GM19328 (cell line): ENCODE results near the gene CSNK1G1.
"Not testable (repeated sequence)": the region's sequence is repeated elsewhere in the genome, so short reads cannot be mapped to it uniquely, and the experiment has no call there.

Experiments used
- ATAC-seq: cut with Tn5 transposase; IDR thresholded peaks from one replicate; pipeline ENCODE4 v1.9.1; 2021; ENCODE audit warnings: mild to moderate bottlenecking, moderate library complexity; ENCODE audit not compliant: unreplicated experiment

Gene CSNK1G1

GRCh38 chr15:64289550-64289949, 66.4 kb downstream of the CSNK1G1 start:
- ATAC-seq: no peak

- ATAC-seq: no peak
Measured at GRCh38 chr15:64288999-64289398, 67.0 kb downstream of the CSNK1G1 start.

GRCh38 chr15:64288577-64288976, 67.4 kb downstream of the CSNK1G1 start:
- no peak for ATAC-seq

- no peak for ATAC-seq
Measured at GRCh38 chr15:64287953-64288352, 68.0 kb downstream of the CSNK1G1 start.

- ATAC-seq: no peak
Measured at GRCh38 chr15:64286473-64286872, 69.5 kb downstream of the CSNK1G1 start.

GRCh38 chr15:64285871-64286270, 70.1 kb downstream of the CSNK1G1 start:
- ATAC-seq: no peak

GRCh38 chr15:64285150-64285549, 70.8 kb downstream of the CSNK1G1 start:
- no peak for ATAC-seq

GRCh38 chr15:64284042-64284441, 71.9 kb downstream of the CSNK1G1 start:
- ATAC-seq: no peak

- ATAC-seq: no peak
Measured at GRCh38 chr15:64282701-64283100, 73.3 kb downstream of the CSNK1G1 start.

GRCh38 chr15:64279131-64279530, 76.8 kb downstream of the CSNK1G1 start:
- no peak for ATAC-seq

GRCh38 chr15:64275934-64276333, 80.0 kb downstream of the CSNK1G1 start:
- ATAC-seq: no peak

GRCh38 chr15:64274341-64274950, 81.5 kb downstream of the CSNK1G1 start:
- ATAC-seq: no peak

- ATAC-seq: no peak
Measured at GRCh38 chr15:64267331-64267973, 88.5 kb downstream of the CSNK1G1 start.

GRCh38 chr15:64265188-64265587, 90.8 kb downstream of the CSNK1G1 start:
- ATAC-seq: not testable (repeated sequence)

- ATAC-seq: no peak
Measured at GRCh38 chr15:64264502-64264901, 91.5 kb downstream of the CSNK1G1 start.

- no peak for ATAC-seq
Measured at GRCh38 chr15:64263567-64263966, 92.4 kb downstream of the CSNK1G1 start.

GRCh38 chr15:64256051-64256450, 99.9 kb downstream of the CSNK1G1 start:
- ATAC-seq: no peak

- no peak for ATAC-seq
Measured at GRCh38 chr15:64251658-64252057, 104.3 kb downstream of the CSNK1G1 start.

- ATAC-seq: no peak
Measured at GRCh38 chr15:64251121-64251520, 104.9 kb downstream of the CSNK1G1 start.

GRCh38 chr15:64249883-64250575, 105.9 kb downstream of the CSNK1G1 start:
- no peak for ATAC-seq

GRCh38 chr15:64249406-64249805, 106.6 kb downstream of the CSNK1G1 start:
- ATAC-seq: no peak

GRCh38 chr15:64247906-64248541, 107.9 kb downstream of the CSNK1G1 start:
- ATAC-seq: no peak
